Osteoblast (primary cell): ENCODE results near the gene ECHDC3. TPM values are rescaled to one million over a fixed set of nuclear protein-coding genes. Genes with fewer than 3 reads are reported as not detected.

Experiments used
- DNase-seq: peaks from one replicate; pipeline ENCODE4 v3.0.0; 2011; ENCODE audit warnings: low spot score, mixed read lengths; ENCODE audit not compliant: insufficient read length; ENCODE audit errors: missing footprints
- H2AFZ ChIP-seq: 2 replicates; pipeline ENCODE4 v1.6.0; 2011; ENCODE audit warnings: mild to moderate bottlenecking, low read length
- H3K27ac ChIP-seq: 2 replicates; pipeline ENCODE4 v1.5.1; 2011; ENCODE audit warnings: mild to moderate bottlenecking, low read depth, low read length, moderate library complexity
- H3K27me3 ChIP-seq: 2 replicates; pipeline ENCODE4 v1.6.0; 2012; ENCODE audit warnings: mild to moderate bottlenecking, control low read depth, inconsistent platforms, low read length, moderate library complexity; ENCODE audit not compliant: insufficient read depth
- H3K36me3 ChIP-seq: 2 replicates; pipeline ENCODE4 v1.5.1; 2011; ENCODE audit warnings: mild to moderate bottlenecking, low read length, control low read depth, moderate library complexity; ENCODE audit not compliant: insufficient read depth
- H3K4me1 ChIP-seq: 2 replicates; pipeline ENCODE4 v1.5.1; 2011; ENCODE audit warnings: mild to moderate bottlenecking, low read length, control low read depth, moderate library complexity; ENCODE audit not compliant: insufficient read depth
- H3K4me2 ChIP-seq: 2 replicates; pipeline ENCODE4 v1.6.0; 2011; ENCODE audit warnings: mild to moderate bottlenecking, low read length; ENCODE audit not compliant: insufficient read depth
- H3K4me3 ChIP-seq: fragments of 200-600 bp; sonication (generic); 3 replicates; pipeline ENCODE4 v1.5.1; 2012; ENCODE audit warnings: mild to moderate bottlenecking, low read length, inconsistent platforms; ENCODE audit not compliant: insufficient read depth
- H3K79me2 ChIP-seq: 2 replicates; pipeline ENCODE4 v1.6.0; 2012; ENCODE audit warnings: mild to moderate bottlenecking, low read length, control low read depth, inconsistent platforms; ENCODE audit not compliant: insufficient read depth
- H3K9me3 ChIP-seq: 2 replicates; pipeline ENCODE4 v1.5.1; 2011; ENCODE audit warnings: low read depth, low read length, control low read depth
- H4K20me1 ChIP-seq: 2 replicates; pipeline ENCODE4 v1.6.0; 2012; ENCODE audit warnings: mild to moderate bottlenecking, low read length, control low read depth; ENCODE audit not compliant: insufficient read depth
- total RNA-seq: library from RNA; depleted of rRNA; stranded (reverse); fragments of >200 nt; gene quantifications from 2 replicates; pipeline ENCODE4 v1.2.3, GENCODE V29; 2012
- TF ChIP-seq, protein P1 (sequence below): IDR thresholded peaks from 2 replicates; pipeline ENCODE4 v1.5.1; 2011; ENCODE audit warnings: mild to moderate bottlenecking, low read depth, low read length, moderate library complexity; ENCODE audit errors: extremely low read depth

The ECHDC3 gene
- total RNA-seq, 1 donor = 0.36 TPM

DNA sequence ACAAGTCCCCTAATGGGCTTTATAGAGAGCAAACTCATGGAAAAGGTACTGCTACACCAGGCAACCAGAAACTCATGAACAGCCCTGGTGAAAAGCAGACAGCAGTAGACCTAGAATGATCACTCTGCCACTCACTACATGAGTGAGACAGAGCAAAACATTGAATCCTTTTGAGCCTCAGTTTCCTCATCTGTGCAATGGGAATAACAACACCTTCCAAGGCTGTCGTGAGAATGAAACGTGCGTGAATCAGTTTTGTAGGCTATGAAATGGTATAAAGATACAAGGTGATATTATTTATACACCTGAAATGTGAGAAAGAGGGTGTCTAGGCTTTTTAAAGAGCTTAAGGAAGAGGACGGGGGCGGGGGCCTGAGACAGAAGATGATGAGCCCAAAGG, 66.6 kb downstream of the ECHDC3 start:
- Histone ChIP-seq H2AFZ (no peak overlapping the region), H3K79me2 (no peaks in the 10 kb centered on the region), H3K4me2 (no peak overlapping the region), H3K27ac (no peak overlapping the region), H3K27me3 (peaks cover 6% of the 10 kb centered on the region), H4K20me1 (no peaks in the 10 kb centered on the region), H3K4me3 (no peak overlapping the region), H3K4me1 (no peaks in the 10 kb centered on the region), H3K9me3 (no peaks in the 10 kb centered on the region), H3K36me3 (no peaks in the 10 kb centered on the region)
- TF ChIP-seq, protein P1, sequence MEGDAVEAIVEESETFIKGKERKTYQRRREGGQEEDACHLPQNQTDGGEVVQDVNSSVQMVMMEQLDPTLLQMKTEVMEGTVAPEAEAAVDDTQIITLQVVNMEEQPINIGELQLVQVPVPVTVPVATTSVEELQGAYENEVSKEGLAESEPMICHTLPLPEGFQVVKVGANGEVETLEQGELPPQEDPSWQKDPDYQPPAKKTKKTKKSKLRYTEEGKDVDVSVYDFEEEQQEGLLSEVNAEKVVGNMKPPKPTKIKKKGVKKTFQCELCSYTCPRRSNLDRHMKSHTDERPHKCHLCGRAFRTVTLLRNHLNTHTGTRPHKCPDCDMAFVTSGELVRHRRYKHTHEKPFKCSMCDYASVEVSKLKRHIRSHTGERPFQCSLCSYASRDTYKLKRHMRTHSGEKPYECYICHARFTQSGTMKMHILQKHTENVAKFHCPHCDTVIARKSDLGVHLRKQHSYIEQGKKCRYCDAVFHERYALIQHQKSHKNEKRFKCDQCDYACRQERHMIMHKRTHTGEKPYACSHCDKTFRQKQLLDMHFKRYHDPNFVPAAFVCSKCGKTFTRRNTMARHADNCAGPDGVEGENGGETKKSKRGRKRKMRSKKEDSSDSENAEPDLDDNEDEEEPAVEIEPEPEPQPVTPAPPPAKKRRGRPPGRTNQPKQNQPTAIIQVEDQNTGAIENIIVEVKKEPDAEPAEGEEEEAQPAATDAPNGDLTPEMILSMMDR = no peak
- no peak for DNase-seq

DNA sequence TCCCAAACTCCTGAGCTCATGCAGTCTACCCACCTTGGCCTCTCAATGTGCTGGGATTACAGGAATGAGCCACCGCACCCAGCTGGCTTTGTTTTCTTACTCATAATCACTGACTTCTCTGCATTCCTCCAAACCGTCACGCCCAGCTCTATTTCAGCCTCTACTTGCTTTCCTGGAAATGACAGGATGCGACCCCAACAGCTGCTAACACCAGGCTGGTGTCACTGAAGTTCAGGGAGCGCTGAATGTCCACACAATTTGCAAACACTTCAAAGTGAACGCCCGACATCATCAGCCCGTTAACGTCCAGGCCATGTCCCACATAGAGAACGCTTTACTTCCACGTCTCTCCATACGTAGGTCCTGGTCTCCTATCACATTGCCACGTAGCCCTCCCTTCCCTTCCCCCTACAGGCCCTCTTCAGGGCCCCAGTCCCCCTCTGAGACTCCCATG, 68.2 kb downstream of the ECHDC3 start:
- no peak overlapping the region for H3K27ac ChIP-seq
- DNase-seq = no peak

DNA sequence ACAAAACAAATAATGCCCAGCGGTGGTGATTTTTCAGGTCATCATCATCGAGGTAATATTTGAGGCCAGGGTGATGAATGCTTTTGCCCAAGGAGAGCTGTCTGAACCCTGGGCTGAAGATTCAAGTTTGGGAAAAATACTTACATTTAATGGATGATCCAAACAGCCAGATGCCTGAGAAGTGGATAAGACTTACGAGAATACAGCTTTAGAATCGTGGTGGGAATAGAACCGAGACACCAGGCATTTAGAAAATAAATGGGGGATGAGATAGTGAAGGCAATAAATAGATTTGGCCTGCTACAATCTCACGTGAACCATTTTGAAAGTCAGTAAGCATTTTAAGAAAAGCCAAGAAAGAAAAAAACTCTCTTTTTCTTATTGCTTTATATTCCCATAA, 68.8 kb downstream of the ECHDC3 start:
- Histone ChIP-seq H3K27me3 (peaks cover 6% of the 10 kb centered on the region), H3K4me3 (no peak overlapping the region), H4K20me1 (no peaks in the 10 kb centered on the region), H3K79me2 (no peaks in the 10 kb centered on the region), H3K4me2 (no peak overlapping the region), H2AFZ (no peak overlapping the region), H3K27ac (no peak overlapping the region), H3K4me1 (no peaks in the 10 kb centered on the region), H3K36me3 (no peaks in the 10 kb centered on the region), H3K9me3 (no peaks in the 10 kb centered on the region)
- TF ChIP-seq, protein P1 = no peak
- DNase-seq = no peak

More for the DNA sequence above, 68.2 kb downstream of the ECHDC3 start:
- Histone ChIP-seq H3K4me1 (no peaks in the 10 kb centered on the region), H3K4me3 (no peak overlapping the region), H4K20me1 (no peaks in the 10 kb centered on the region), H3K4me2 (no peak overlapping the region), H3K79me2 (no peaks in the 10 kb centered on the region), H2AFZ (no peak overlapping the region), H3K27me3 (peaks cover 6% of the 10 kb centered on the region), H3K36me3 (no peaks in the 10 kb centered on the region), H3K9me3 (no peaks in the 10 kb centered on the region)
- TF ChIP-seq, protein P1 = no peak

DNA sequence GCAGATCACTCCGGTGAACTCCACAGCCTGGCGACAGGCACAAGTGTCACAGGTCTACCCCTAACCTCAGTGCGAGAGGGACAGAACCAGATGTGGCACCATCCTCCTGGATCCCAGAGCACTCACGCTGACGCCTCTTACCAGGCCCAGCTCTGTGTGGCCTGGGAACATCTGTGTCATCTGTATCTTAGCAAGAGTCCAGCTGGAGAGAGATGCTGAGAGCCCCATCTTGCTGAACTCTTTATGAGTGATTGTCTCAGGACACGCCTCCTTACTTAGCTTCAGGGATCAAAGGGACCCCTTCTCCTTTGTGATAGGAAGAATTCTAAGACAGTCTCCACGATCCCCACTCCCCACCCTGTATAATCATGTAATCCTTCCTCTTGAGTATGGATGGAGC, 71.0 kb downstream of the ECHDC3 start:
- no peaks in the 10 kb centered on the region for H4K20me1 ChIP-seq
- no peak overlapping the region for H3K4me3 ChIP-seq
- H3K27me3 ChIP-seq = peaks cover under 1% of the 10 kb centered on the region
- TF ChIP-seq, protein P1 = no peak
- no peaks in the 10 kb centered on the region for H3K79me2 ChIP-seq
- no peak overlapping the region for H3K27ac ChIP-seq
- no peaks in the 10 kb centered on the region for H3K9me3 ChIP-seq
- H3K4me1 ChIP-seq = no peaks in the 10 kb centered on the region
- H3K36me3 ChIP-seq = no peaks in the 10 kb centered on the region
- DNase-seq = no peak
- H2AFZ ChIP-seq = peak overlapping the region; percentile 93
- H3K4me2 ChIP-seq = no peak overlapping the region

Other genes with a start within 250 kb of the ECHDC3 start
- gene USP6NL, start 130.7 kb upstream of the ECHDC3 start, total RNA-seq = 13.8 and 14.1 TPM in 2 replicates
- 4.4 and 6.9 TPM in 2 replicates for gene PROSER2, start 81.0 kb downstream of the ECHDC3 start, total RNA-seq